Measurements from ENCODE around the gene AADACL4.

AADACL4 gene

GRCh38 chr1:12620488-12620865 lies 23.4 kb upstream of the AADACL4 start:
- no peak for DNase-seq (ENCODE audit: low read depth)
- TF ChIP-seq CTCF (IDR thresholded peaks at IDR 0.05; ENCODE audit: low read depth, low read length, missing control alignments): no peak

GRCh38 chr1:12620931-12621330 lies 23.0 kb upstream of the AADACL4 start:
- DNase-seq (ENCODE audit: low read depth): no peak
- TF ChIP-seq CTCF (IDR thresholded peaks at IDR 0.05; ENCODE audit: low read depth, low read length, missing control alignments): no peak
- no peak overlapping the region for H3K4me3 ChIP-seq (ENCODE audit: low read depth, low read length)

More at GRCh38 chr1:12620488-12620865, 23.4 kb upstream of the AADACL4 start:
- no peak overlapping the region for H3K4me3 ChIP-seq (ENCODE audit: low read depth, low read length)

GRCh38 chr1:12621346-12622335 lies 22.2 kb upstream of the AADACL4 start:
- no peak for TF ChIP-seq CTCF (IDR thresholded peaks at IDR 0.05; ENCODE audit: low read depth, low read length, missing control alignments)
- no peak for DNase-seq (ENCODE audit: low read depth)
- H3K4me3 ChIP-seq (ENCODE audit: low read depth, low read length): no peak overlapping the region

- H3K4me3 ChIP-seq (ENCODE audit: low read depth, low read length): no peak overlapping the region
- no peak for TF ChIP-seq CTCF (IDR thresholded peaks at IDR 0.05; ENCODE audit: low read depth, low read length, missing control alignments)
- no peak for DNase-seq (ENCODE audit: low read depth)
Measured at GRCh38 chr1:12622506-12622905, 21.4 kb upstream of the AADACL4 start.

GRCh38 chr1:12625276-12625675 lies 18.6 kb upstream of the AADACL4 start:
- no peak overlapping the region for H3K4me3 ChIP-seq (ENCODE audit: low read depth, low read length)
- no peak for DNase-seq (ENCODE audit: low read depth)
- TF ChIP-seq CTCF (IDR thresholded peaks at IDR 0.05; ENCODE audit: low read depth, low read length, missing control alignments): no peak

GRCh38 chr1:12626888-12627287 lies 17.0 kb upstream of the AADACL4 start:
- no peak overlapping the region for H3K4me3 ChIP-seq (ENCODE audit: low read depth, low read length)
- no peak for TF ChIP-seq CTCF (IDR thresholded peaks at IDR 0.05; ENCODE audit: low read depth, low read length, missing control alignments)
- no peak for DNase-seq (ENCODE audit: low read depth)
